ENCODE measurements around the gene GTF2F2. TPM values are rescaled to one million over a fixed set of nuclear protein-coding genes. Genes with fewer than 3 reads are reported as not detected.

Gene GTF2F2
- total and polyA plus RNA-seq, 2 donors (not counting 1 experiment from before 2014, with no cell fraction given) = 5.9 to 19.6 TPM

DNA sequence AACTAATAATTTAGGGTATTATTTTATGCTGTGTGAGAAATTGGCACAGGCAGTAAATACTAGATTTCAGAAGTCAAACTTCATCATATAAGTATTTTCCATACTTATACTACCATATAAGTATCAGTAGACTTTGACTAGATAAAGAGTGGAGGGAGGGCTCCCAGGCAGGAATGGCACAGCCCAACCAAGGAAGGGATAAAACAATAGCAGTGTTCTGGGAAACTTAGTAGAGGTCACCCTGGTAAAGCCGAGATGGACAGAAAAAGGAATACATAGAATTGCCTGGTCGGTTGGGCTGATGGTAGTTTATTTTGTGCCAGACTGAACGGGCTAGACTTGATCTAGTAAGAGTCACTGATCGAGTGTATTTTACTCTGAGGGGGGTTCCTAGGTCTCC, 100.1 kb downstream of the GTF2F2 start:
- intact Hi-C loops (cut with micrococcal nuclease) = no loop called here
- TF ChIP-seq EZH2 (IDR thresholded peaks at IDR 0.05; ENCODE audit: borderline replicate concordance, insufficient read depth, low read depth, low read length, poor library complexity, severe bottlenecking) = no peak
- TF ChIP-seq, protein P1, sequence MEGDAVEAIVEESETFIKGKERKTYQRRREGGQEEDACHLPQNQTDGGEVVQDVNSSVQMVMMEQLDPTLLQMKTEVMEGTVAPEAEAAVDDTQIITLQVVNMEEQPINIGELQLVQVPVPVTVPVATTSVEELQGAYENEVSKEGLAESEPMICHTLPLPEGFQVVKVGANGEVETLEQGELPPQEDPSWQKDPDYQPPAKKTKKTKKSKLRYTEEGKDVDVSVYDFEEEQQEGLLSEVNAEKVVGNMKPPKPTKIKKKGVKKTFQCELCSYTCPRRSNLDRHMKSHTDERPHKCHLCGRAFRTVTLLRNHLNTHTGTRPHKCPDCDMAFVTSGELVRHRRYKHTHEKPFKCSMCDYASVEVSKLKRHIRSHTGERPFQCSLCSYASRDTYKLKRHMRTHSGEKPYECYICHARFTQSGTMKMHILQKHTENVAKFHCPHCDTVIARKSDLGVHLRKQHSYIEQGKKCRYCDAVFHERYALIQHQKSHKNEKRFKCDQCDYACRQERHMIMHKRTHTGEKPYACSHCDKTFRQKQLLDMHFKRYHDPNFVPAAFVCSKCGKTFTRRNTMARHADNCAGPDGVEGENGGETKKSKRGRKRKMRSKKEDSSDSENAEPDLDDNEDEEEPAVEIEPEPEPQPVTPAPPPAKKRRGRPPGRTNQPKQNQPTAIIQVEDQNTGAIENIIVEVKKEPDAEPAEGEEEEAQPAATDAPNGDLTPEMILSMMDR (IDR thresholded peaks at IDR 0.05) = no peak
- Mint-ChIP-seq H3K27ac (no peak overlapping the region), H3K4me1 (peaks cover 10% of the 10 kb centered on the region), H3K4me3 (no peak overlapping the region), H3K27me3 (no peaks in the 10 kb centered on the region), H3K9me3 (ENCODE audit: insufficient read depth) (no peaks in the 10 kb centered on the region)
- Histone ChIP-seq H3K36me3 (replicated peaks in 1 of 2; ENCODE audit: control extremely low read depth in 1 of 2, control insufficient read depth in 1 of 2, extremely low read depth in 1 of 2, insufficient read depth in 2 of 2, low read length in 1 of 2) (no peaks in the 10 kb centered on the region), H3K27me3 (replicated peaks in 1 of 4; ENCODE audit: control extremely low read depth in 1 of 4, control insufficient read depth in 3 of 4, insufficient read depth in 4 of 4, low read length in 3 of 4) (no peaks in the 10 kb centered on the region), H3K4me1 (ENCODE audit: control insufficient read depth in 2 of 2, insufficient read depth in 2 of 2, low read length in 2 of 2) (no peaks in the 10 kb centered on the region), H2AFZ (ENCODE audit: insufficient read depth, low read depth, low read length, poor library complexity, severe bottlenecking) (no peak overlapping the region), H3K27ac (ENCODE audit: low read length in 2 of 2) (no peak overlapping the region), H4K20me1 (ENCODE audit: control insufficient read depth, insufficient read depth, low read length, poor library complexity, severe bottlenecking) (peaks cover 3% of the 10 kb centered on the region), H3K9me3 (ENCODE audit: control extremely low read depth in 1 of 3, control insufficient read depth in 2 of 3, insufficient read depth in 1 of 3, low read length in 2 of 3) (no peaks in the 10 kb centered on the region), H3K4me3 (ENCODE audit: control extremely low read depth in 1 of 5, extremely low read depth in 1 of 5, insufficient read depth in 1 of 5, low read depth in 2 of 5, low read length in 4 of 5) (no peak overlapping the region), H3K79me2 (ENCODE audit: control insufficient read depth, insufficient read depth, low read length) (peaks cover 12% of the 10 kb centered on the region), H3K9ac (ENCODE audit: low read length) (no peak overlapping the region), H3K4me2 (replicated peaks; ENCODE audit: low read depth, low read length, poor library complexity, severe bottlenecking) (no peak overlapping the region)
- DNase-seq = no peak
- ATAC-seq (ENCODE audit: low read depth) = no peak
- WGBS (ENCODE audit: insufficient coverage) = 98% methylated on average over 4 of the region's 4 CpGs
- ChIA-PET POLR2A (no interaction called here), CTCF (no interaction called here)

DNA sequence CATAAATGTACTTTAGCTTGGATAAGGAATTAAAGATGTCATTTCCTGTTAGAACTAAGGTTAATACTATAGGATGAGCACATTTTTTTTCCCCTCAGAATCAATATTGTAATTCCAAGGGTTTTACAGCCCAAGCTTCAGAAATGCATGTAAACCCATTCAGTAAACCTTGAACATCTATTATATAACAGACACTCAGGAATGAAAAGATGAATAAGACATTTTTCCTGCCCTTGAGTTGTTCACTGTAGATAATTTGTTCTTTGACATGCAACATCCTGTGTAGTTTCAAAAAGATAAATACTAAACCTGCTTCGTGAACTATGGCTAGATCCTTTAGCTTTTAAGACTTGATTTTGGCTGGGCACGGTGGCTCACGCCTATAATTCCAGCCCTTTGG, 102.2 kb downstream of the GTF2F2 start:
- Histone ChIP-seq H3K79me2 (ENCODE audit: control insufficient read depth, insufficient read depth, low read length) (peaks cover 15% of the 10 kb centered on the region), H3K4me2 (replicated peaks; ENCODE audit: low read depth, low read length, poor library complexity, severe bottlenecking) (no peak overlapping the region), H3K36me3 (replicated peaks in 1 of 2; ENCODE audit: control extremely low read depth in 1 of 2, control insufficient read depth in 1 of 2, extremely low read depth in 1 of 2, insufficient read depth in 2 of 2, low read length in 1 of 2) (no peaks in the 10 kb centered on the region), H3K9ac (ENCODE audit: low read length) (no peak overlapping the region), H2AFZ (ENCODE audit: insufficient read depth, low read depth, low read length, poor library complexity, severe bottlenecking) (no peak overlapping the region), H3K27ac (ENCODE audit: low read length in 2 of 2) (no peak overlapping the region), H3K4me3 (ENCODE audit: control extremely low read depth in 1 of 5, extremely low read depth in 1 of 5, insufficient read depth in 1 of 5, low read depth in 2 of 5, low read length in 4 of 5) (no peak overlapping the region), H3K27me3 (replicated peaks in 1 of 4; ENCODE audit: control extremely low read depth in 1 of 4, control insufficient read depth in 3 of 4, insufficient read depth in 4 of 4, low read length in 3 of 4) (no peaks in the 10 kb centered on the region), H4K20me1 (ENCODE audit: control insufficient read depth, insufficient read depth, low read length, poor library complexity, severe bottlenecking) (peaks cover 6% of the 10 kb centered on the region), H3K4me1 (ENCODE audit: control insufficient read depth in 2 of 2, insufficient read depth in 2 of 2, low read length in 2 of 2) (no peaks in the 10 kb centered on the region), H3K9me3 (ENCODE audit: control extremely low read depth in 1 of 3, control insufficient read depth in 2 of 3, insufficient read depth in 1 of 3, low read length in 2 of 3) (no peaks in the 10 kb centered on the region)
- H3K27ac Mint-ChIP-seq = no peak overlapping the region
- no peak for TF ChIP-seq EZH2 (IDR thresholded peaks at IDR 0.05; ENCODE audit: borderline replicate concordance, insufficient read depth, low read depth, low read length, poor library complexity, severe bottlenecking)
- TF ChIP-seq, protein P1 (IDR thresholded peaks at IDR 0.05) = no peak
- no peak for ATAC-seq (ENCODE audit: low read depth)
- CTCF ChIA-PET = no interaction called here
- intact Hi-C loops (cut with micrococcal nuclease) = no loop called here
- POLR2A ChIA-PET = no interaction called here
- DNase-seq = no peak
- H3K4me3 Mint-ChIP-seq = no peak overlapping the region
- WGBS (ENCODE audit: insufficient coverage) = 100% methylated on average over 3 of the region's 3 CpGs
- H3K27me3 Mint-ChIP-seq = no peaks in the 10 kb centered on the region
- no peaks in the 10 kb centered on the region for H3K9me3 Mint-ChIP-seq (ENCODE audit: insufficient read depth)
- peaks cover 5% of the 10 kb centered on the region for H3K4me1 Mint-ChIP-seq
